Cardiac septum (tissue), 1 donor: ENCODE results near the gene DISP3. TPM values are rescaled to one million over a fixed set of nuclear protein-coding genes. Genes with fewer than 3 reads are reported as not detected.
"Not testable (repeated sequence)": the region's sequence is repeated elsewhere in the genome, so short reads cannot be mapped to it uniquely, and the experiment has no call there.

Source experiments
- DNase-seq: peaks from one replicate; pipeline ENCODE4 v3.0.0-alpha.2; 2020; ENCODE audit warnings: low spot score
- intact Hi-C: fragments of 100-400 bp; cut with DNase I; formaldehyde crosslinking; loops from one replicate; pipeline ENCODE4 v1.14.0; 2022
- total RNA-seq: library from RNA; stranded (reverse); fragmentation: NEBNext Ultra II Directional; extraction: Animal tissue kit (Norgen Biotek cat#: 25700); gene quantifications from one replicate; pipeline ENCODE4 v1.2.1, GENCODE V29; 2021
- donor health status: DM: no; HTN: no; CAD: no.

Gene DISP3
- total RNA-seq, 1 donor from 2014 or later, result 0.05 TPM

GRCh38 chr1:11562664-11563063 is 83.7 kb downstream of the DISP3 start:
- intact Hi-C loops, result no loop called here
- DNase-seq, result no peak

GRCh38 chr1:11563560-11564069 is 84.7 kb downstream of the DISP3 start:
- intact Hi-C loops, result no loop called here
- DNase-seq, result no peak

- intact Hi-C loops, result no loop called here
- no peak for DNase-seq
Observed at GRCh38 chr1:11564237-11564636, 85.3 kb downstream of the DISP3 start.

- intact Hi-C loops, result no loop called here
- no peak for DNase-seq
Observed at GRCh38 chr1:11566042-11566850, 87.3 kb downstream of the DISP3 start.

GRCh38 chr1:11567244-11568065 is 88.5 kb downstream of the DISP3 start:
- intact Hi-C loops, result no loop called here
- DNase-seq, result no peak

GRCh38 chr1:11568687-11569086 is 89.7 kb downstream of the DISP3 start:
- DNase-seq, result no peak
- intact Hi-C loops, result no loop called here

- intact Hi-C loops, result no loop called here
- no peak for DNase-seq
Observed at GRCh38 chr1:11569551-11569950, 90.6 kb downstream of the DISP3 start.

- DNase-seq, result no peak
- intact Hi-C loops, result no loop called here
Observed at GRCh38 chr1:11569954-11570353, 91.0 kb downstream of the DISP3 start.

- DNase-seq, result no peak
- intact Hi-C loops, result no loop called here
Observed at GRCh38 chr1:11570821-11571380, 91.9 kb downstream of the DISP3 start.

GRCh38 chr1:11571906-11572616 is 93.1 kb downstream of the DISP3 start:
- intact Hi-C loops, result no loop called here
- DNase-seq, result no peak

GRCh38 chr1:11573116-11573692 is 94.2 kb downstream of the DISP3 start:
- intact Hi-C loops, result no loop called here
- DNase-seq, result no peak

GRCh38 chr1:11575553-11575952 is 96.6 kb downstream of the DISP3 start:
- intact Hi-C loops, result no loop called here
- DNase-seq, result no peak

GRCh38 chr1:11576109-11576875 is 97.3 kb downstream of the DISP3 start:
- intact Hi-C loops, result no loop called here
- no peak for DNase-seq

- DNase-seq, result no peak
- intact Hi-C loops, result no loop called here
Observed at GRCh38 chr1:11578004-11578403, 99.0 kb downstream of the DISP3 start.

- intact Hi-C loops, result no loop called here
- no peak for DNase-seq
Observed at GRCh38 chr1:11579506-11579905, 100.6 kb downstream of the DISP3 start.

- DNase-seq, intact Hi-C loops: not testable (repeated sequence)
Observed at GRCh38 chr1:11580049-11580448, 101.1 kb downstream of the DISP3 start.

- intact Hi-C loops, result no loop called here
- DNase-seq, result no peak
Observed at GRCh38 chr1:11581445-11581991, 102.6 kb downstream of the DISP3 start.

GRCh38 chr1:11585389-11585788 is 106.4 kb downstream of the DISP3 start:
- DNase-seq, result no peak
- intact Hi-C loops, result no loop called here
